ENCODE results near the gene NDUFS5. TPM values are rescaled to one million over a fixed set of nuclear protein-coding genes. Genes with fewer than 3 reads are reported as not detected.

NDUFS5 gene
- polyA plus RNA-seq, 1 of the 3 experiments (the other 2 are of a cell fraction), result 881 TPM

- TF ChIP-seq TEAD4 (IDR thresholded peaks at IDR 0.05; ENCODE audit: borderline replicate concordance, insufficient read depth), result no peak
Measured at GRCh38 chr1:39003281-39003680, 22.9 kb upstream of the NDUFS5 start (continued).

GRCh38 chr1:39003794-39004193 is 22.4 kb upstream of the NDUFS5 start:
- Histone ChIP-seq H3K4me2 (no peak overlapping the region), H3K9ac (no peak overlapping the region), H3K4me3 (ENCODE audit: low read depth in 2 of 2, low read length in 1 of 2) (no peak overlapping the region), H3K4me1 (ENCODE audit: control insufficient read depth in 1 of 2, insufficient read depth in 2 of 2, low read depth in 1 of 2, low read length in 1 of 2) (no peaks in the 10 kb centered on the region), H3K27ac (ENCODE audit: low read depth in 2 of 2, low read length in 1 of 2) (peak overlapping the region in 1 of 2 experiments; percentile 36; a peak in 1 of 4 replicates), H3K79me2 (ENCODE audit: insufficient read depth) (peaks cover 54% of the 10 kb centered on the region), H3K27me3 (ENCODE audit: insufficient read depth) (no peaks in the 10 kb centered on the region), H3F3A (replicated peaks; ENCODE audit: insufficient read depth) (peaks cover 26% of the 10 kb centered on the region), H3K9me3 (no peaks in the 10 kb centered on the region), H3K9me2 (no peaks in the 10 kb centered on the region), H4K20me1 (ENCODE audit: insufficient read depth) (peaks cover 49% of the 10 kb centered on the region), H3K36me3 (replicated peaks in 1 of 2; ENCODE audit: control insufficient read depth in 1 of 2, insufficient read depth in 2 of 2, low read length in 1 of 2) (peaks cover 81 to 90% of the 10 kb centered on the region in 2 experiments), H2AFZ (ENCODE audit: low read depth) (no peak overlapping the region)
- TF ChIP-seq FOSL2 (IDR thresholded peaks at IDR 0.05; ENCODE audit: borderline replicate concordance, low read depth), result peak; percentile 23; the same call in 1 of the 2 replicates
- TF ChIP-seq GABPA (IDR thresholded peaks at IDR 0.05; ENCODE audit: low read depth), result no peak
- 54% methylated on average over 2 of the region's 2 CpGs for WGBS (ENCODE audit: low lambda C conversion rate)
- CTCF ChIA-PET, result no interaction called here
- POLR2A ChIA-PET, result no interaction called here
- no peak for DNase-seq

- CTCF ChIA-PET, result no interaction called here
- H3K36me3 ChIP-seq (replicated peaks in 1 of 2; ENCODE audit: control insufficient read depth in 1 of 2, insufficient read depth in 2 of 2, low read length in 1 of 2), result peaks cover 63 to 78% of the 10 kb centered on the region in 2 experiments
- no peak for TF ChIP-seq CTCF (IDR thresholded peaks at IDR 0.05)
- no peak for TF ChIP-seq ELF1 (IDR thresholded peaks at IDR 0.05)
- TF ChIP-seq PBX3 (IDR thresholded peaks at IDR 0.05), result no peak
- no peak for TF ChIP-seq NRF1 (IDR thresholded peaks at IDR 0.05; ENCODE audit: low read depth, low read length)
- TF ChIP-seq SIN3A (IDR thresholded peaks at IDR 0.05; ENCODE audit: borderline replicate concordance, low read depth, low read length), result no peak
- TF ChIP-seq GATA2 (CRISPR knock-in tag; IDR thresholded peaks at IDR 0.05), result no peak
- no peak for TF ChIP-seq MXI1 (IDR thresholded peaks at IDR 0.05; ENCODE audit: low read depth, low read length)
- TF ChIP-seq EP300 (IDR thresholded peaks at IDR 0.05; ENCODE audit: borderline replicate concordance in 1 of 2, low read depth in 1 of 2, low read length in 1 of 2), result no peak
- no peak for TF ChIP-seq REST (IDR thresholded peaks at IDR 0.05; ENCODE audit: low read depth, low read length)
- TF ChIP-seq TAF1 (IDR thresholded peaks at IDR 0.05; ENCODE audit: borderline replicate concordance, low read depth, low read length), result no peak
- TF ChIP-seq RXRA (IDR thresholded peaks at IDR 0.05; ENCODE audit: borderline replicate concordance, low read depth), result no peak
- TF ChIP-seq MEF2A (IDR thresholded peaks at IDR 0.05; ENCODE audit: borderline replicate concordance, low read depth), result no peak
- TF ChIP-seq POLR2AphosphoS5 (IDR thresholded peaks at IDR 0.05; ENCODE audit: low read depth, low read length), result no peak
- TF ChIP-seq USF1 (IDR thresholded peaks at IDR 0.05; ENCODE audit: borderline replicate concordance, low read depth), result no peak
Measured at GRCh38 chr1:39006287-39006686, 19.9 kb upstream of the NDUFS5 start.

More at GRCh38 chr1:39006287-39006686, 19.9 kb upstream of the NDUFS5 start:
- no peak overlapping the region for H3K27ac ChIP-seq (ENCODE audit: low read depth in 2 of 2, low read length in 1 of 2)
- H3K9ac ChIP-seq, result no peak overlapping the region
- no peaks in the 10 kb centered on the region for H3K27me3 ChIP-seq (ENCODE audit: insufficient read depth)
- H3F3A ChIP-seq (replicated peaks; ENCODE audit: insufficient read depth), result peaks cover 29% of the 10 kb centered on the region
- peaks cover 27% of the 10 kb centered on the region for H4K20me1 ChIP-seq (ENCODE audit: insufficient read depth)
- no peaks in the 10 kb centered on the region for H3K9me2 ChIP-seq
- H3K4me2 ChIP-seq, result no peak overlapping the region
- no peak for DNase-seq
- no peaks in the 10 kb centered on the region for H3K4me1 ChIP-seq (ENCODE audit: control insufficient read depth in 1 of 2, insufficient read depth in 2 of 2, low read depth in 1 of 2, low read length in 1 of 2)
- H3K79me2 ChIP-seq (ENCODE audit: insufficient read depth), result peaks cover 29% of the 10 kb centered on the region
- WGBS (ENCODE audit: low lambda C conversion rate), result 61% methylated on average over 2 of the region's 2 CpGs
- POLR2A ChIA-PET, result no interaction called here
- H2AFZ ChIP-seq (ENCODE audit: low read depth), result no peak overlapping the region
- no peak overlapping the region for H3K4me3 ChIP-seq (ENCODE audit: low read depth in 2 of 2, low read length in 1 of 2)
- no peaks in the 10 kb centered on the region for H3K9me3 ChIP-seq

Data from SK-N-SH (cell line).